ENCODE measurements around the gene ARHGEF10L.

The ARHGEF10L gene

DNA sequence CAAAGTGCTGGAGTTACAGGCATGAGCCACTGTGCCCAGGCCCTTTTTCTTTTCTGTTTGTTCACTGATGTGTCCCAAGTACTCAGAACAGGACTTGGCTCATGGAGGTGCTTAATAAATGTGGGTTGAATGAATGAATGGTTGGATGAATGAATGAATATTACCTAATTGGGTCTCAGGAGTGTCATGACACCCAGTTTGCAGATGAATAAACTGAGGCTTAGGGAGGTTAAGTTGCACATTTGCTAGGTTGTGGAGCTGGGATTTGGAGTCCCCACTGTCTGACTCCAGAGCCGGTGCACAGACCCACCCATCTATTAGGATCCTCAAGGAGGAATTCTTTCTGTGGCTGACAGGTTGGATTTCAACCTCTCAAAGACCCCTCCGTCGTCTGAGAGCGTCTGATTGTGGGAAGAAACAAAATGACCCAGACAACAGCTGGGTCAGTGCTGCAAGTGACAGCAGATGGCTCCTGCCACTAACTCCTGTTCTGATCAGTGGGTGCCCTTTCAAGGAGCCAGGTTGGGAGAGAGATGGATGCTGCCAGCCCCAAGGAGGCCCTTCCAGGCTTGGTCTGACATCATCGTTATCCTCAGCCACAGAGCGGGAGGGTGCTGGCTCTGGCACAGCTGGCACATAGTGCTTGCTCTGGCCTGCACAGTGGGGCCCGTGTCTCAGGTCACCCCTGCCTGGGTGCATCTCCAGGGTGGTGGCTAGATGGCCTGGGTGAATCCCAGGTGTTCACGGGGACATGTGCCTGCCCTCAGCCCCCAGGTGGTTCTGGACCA, 24.2 kb downstream of the ARHGEF10L start:
- Histone ChIP-seq H2AFZ (ENCODE audit: low read length, unreplicated experiment) (no peak overlapping the region), H3K4me1 (ENCODE audit: control insufficient read depth, insufficient read depth, low read length, unreplicated experiment) (peaks cover 39% of the 10 kb centered on the region), H3K4me3 (ENCODE audit: low read depth, low read length) (no peak overlapping the region), H3K27ac (ENCODE audit: low read depth, low read length) (no peak overlapping the region), H3K27me3 (ENCODE audit: insufficient read depth, low read length) (no peaks in the 10 kb centered on the region), H3K79me2 (ENCODE audit: control insufficient read depth, insufficient read depth, low read length, unreplicated experiment) (peaks cover 11% of the 10 kb centered on the region), H3K36me3 (ENCODE audit: insufficient read depth, low read length) (no peaks in the 10 kb centered on the region)

DNA sequence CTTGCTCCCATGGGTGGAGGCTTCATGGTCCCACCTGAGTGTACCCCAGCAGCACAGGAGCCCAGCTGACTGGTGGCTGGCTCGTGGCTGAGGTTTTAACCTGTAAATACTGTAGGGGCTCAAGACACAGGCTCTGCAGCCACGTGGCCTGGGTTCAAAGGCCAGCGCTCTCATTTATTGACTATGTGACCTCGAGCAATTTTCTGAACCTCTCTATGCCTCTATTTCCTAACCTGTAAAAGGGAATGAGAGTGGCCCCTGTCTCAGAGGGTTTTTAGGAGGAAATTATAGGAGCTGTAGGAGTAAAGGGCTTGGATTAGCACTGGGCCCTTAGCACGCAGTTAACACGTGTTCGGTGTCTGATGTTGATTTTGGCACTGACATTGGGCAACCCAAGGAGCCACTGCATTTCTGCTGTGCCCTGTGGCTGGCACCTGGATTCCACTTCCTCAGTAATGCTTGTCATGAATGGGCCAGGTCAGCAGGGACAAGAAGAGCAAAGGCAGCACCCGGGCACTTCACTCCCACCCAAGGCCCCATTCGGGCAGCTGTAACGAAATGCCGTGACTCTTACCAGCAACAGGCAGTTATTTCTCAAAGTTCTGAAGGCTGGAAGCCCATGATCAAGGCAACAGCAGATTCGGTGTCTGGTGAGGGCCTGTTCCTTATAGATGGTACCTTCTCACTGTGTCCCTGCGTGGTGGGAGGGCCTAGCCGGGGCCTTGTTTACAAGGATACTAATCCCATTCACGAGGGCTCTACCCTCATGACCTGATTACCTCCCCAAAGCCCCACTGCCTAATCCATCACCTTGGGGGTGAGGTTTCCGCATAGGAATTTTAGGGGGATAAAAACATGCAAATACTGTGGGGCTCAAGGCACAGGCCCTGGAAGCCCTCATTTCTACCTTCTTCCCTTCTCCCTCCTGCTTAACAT, 25.2 kb downstream of the ARHGEF10L start:
- Histone ChIP-seq H3K4me3 (ENCODE audit: low read depth, low read length) (no peak overlapping the region), H3K79me2 (ENCODE audit: control insufficient read depth, insufficient read depth, low read length, unreplicated experiment) (peaks cover 4% of the 10 kb centered on the region)

DNA sequence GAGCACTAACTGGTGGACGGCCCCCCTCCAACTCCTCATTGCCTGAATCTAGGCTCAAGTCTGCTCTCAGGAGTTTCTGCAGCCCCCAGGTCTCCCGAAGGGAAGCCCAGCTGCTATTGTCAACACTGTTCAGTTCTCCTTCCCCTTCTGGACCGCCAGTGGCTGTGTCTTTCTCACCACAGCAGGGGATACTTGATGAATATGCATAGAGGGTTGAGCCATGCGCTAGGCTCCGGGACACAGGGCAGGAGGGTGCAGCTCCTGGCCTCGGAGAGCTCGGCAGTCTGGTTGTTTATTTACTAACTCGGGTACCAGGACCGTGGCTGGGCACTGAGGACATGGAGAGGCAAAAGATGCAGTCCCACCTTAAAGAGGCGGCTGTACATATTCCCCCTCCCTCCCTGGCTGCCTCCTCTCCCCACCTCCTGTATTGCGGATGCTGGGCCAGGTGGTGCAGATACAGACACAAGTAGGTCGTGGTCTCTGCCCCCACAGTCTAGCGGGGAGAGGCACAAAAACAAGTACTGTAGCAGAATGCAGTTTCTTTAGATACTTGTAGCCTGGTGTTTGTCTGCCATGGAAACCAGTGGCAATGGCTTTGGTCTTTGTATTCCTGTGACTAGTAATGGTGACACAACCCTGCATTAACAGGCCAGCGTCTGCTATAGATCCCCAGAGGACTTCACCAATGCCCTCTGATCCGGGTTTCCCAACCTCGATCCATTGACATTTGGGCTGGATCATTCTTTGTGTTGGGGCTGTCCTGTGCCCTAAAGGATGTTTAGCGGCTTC, 26.2 kb downstream of the ARHGEF10L start:
- Histone ChIP-seq H3K36me3 (ENCODE audit: insufficient read depth, low read length) (no peaks in the 10 kb centered on the region), H2AFZ (ENCODE audit: low read length, unreplicated experiment) (no peak overlapping the region), H3K79me2 (ENCODE audit: control insufficient read depth, insufficient read depth, low read length, unreplicated experiment) (peaks cover 9% of the 10 kb centered on the region), H3K27ac (ENCODE audit: low read depth, low read length) (no peak overlapping the region), H3K4me1 (ENCODE audit: control insufficient read depth, insufficient read depth, low read length, unreplicated experiment) (peaks cover 37% of the 10 kb centered on the region), H3K4me3 (ENCODE audit: low read depth, low read length) (no peak overlapping the region), H3K27me3 (ENCODE audit: insufficient read depth, low read length) (no peaks in the 10 kb centered on the region)

More for the DNA sequence above, 25.2 kb downstream of the ARHGEF10L start:
- no peak overlapping the region for H2AFZ ChIP-seq (ENCODE audit: low read length, unreplicated experiment)
- no peaks in the 10 kb centered on the region for H3K27me3 ChIP-seq (ENCODE audit: insufficient read depth, low read length)
- H3K27ac ChIP-seq (ENCODE audit: low read depth, low read length), result no peak overlapping the region
- H3K4me1 ChIP-seq (ENCODE audit: control insufficient read depth, insufficient read depth, low read length, unreplicated experiment), result peaks cover 37% of the 10 kb centered on the region
- no peaks in the 10 kb centered on the region for H3K36me3 ChIP-seq (ENCODE audit: insufficient read depth, low read length)

GRCh38 chr1:17566417-17566816, 26.9 kb downstream of the ARHGEF10L start:
- no peak overlapping the region for H2AFZ ChIP-seq (ENCODE audit: low read length, unreplicated experiment)
- no peak overlapping the region for H3K27ac ChIP-seq (ENCODE audit: low read depth, low read length)
- peaks cover 29% of the 10 kb centered on the region for H3K4me1 ChIP-seq (ENCODE audit: control insufficient read depth, insufficient read depth, low read length, unreplicated experiment)
- H3K79me2 ChIP-seq (ENCODE audit: control insufficient read depth, insufficient read depth, low read length, unreplicated experiment), result peaks cover 15% of the 10 kb centered on the region
- no peaks in the 10 kb centered on the region for H3K27me3 ChIP-seq (ENCODE audit: insufficient read depth, low read length)
- no peak overlapping the region for H3K4me3 ChIP-seq (ENCODE audit: low read depth, low read length)
- H3K36me3 ChIP-seq (ENCODE audit: insufficient read depth, low read length), result no peaks in the 10 kb centered on the region

DNA sequence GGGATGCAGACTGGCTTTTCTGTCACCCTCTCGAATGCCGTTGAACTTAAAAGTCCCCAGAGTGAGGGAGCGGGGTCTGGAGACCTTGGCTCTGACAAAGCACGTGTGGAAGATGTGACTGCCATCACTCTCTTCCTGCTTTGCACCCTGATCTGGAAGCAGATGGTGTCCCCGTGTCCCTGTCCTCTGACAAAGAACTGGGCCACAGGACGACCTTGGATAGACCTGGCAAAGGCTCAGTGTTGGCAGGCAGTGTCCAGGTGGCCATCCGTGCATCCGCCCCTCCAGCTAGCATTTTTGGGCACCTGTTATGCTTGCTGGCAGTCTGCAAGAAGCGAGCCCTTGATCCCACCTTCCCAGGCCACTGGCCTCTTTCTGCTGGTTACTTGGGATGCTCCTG, 27.4 kb downstream of the ARHGEF10L start:
- Histone ChIP-seq H2AFZ (ENCODE audit: low read length, unreplicated experiment) (no peak overlapping the region), H3K27me3 (ENCODE audit: insufficient read depth, low read length) (no peaks in the 10 kb centered on the region), H3K4me3 (ENCODE audit: low read depth, low read length) (no peak overlapping the region), H3K36me3 (ENCODE audit: insufficient read depth, low read length) (no peaks in the 10 kb centered on the region), H3K4me1 (ENCODE audit: control insufficient read depth, insufficient read depth, low read length, unreplicated experiment) (peaks cover 25% of the 10 kb centered on the region), H3K27ac (ENCODE audit: low read depth, low read length) (no peak overlapping the region), H3K79me2 (ENCODE audit: control insufficient read depth, insufficient read depth, low read length, unreplicated experiment) (peaks cover 19% of the 10 kb centered on the region)

GRCh38 chr1:17567582-17567981, 28.1 kb downstream of the ARHGEF10L start:
- Histone ChIP-seq H2AFZ (ENCODE audit: low read length, unreplicated experiment) (no peak overlapping the region), H3K4me1 (ENCODE audit: control insufficient read depth, insufficient read depth, low read length, unreplicated experiment) (peaks cover 21% of the 10 kb centered on the region), H3K36me3 (ENCODE audit: insufficient read depth, low read length) (no peaks in the 10 kb centered on the region), H3K27me3 (ENCODE audit: insufficient read depth, low read length) (no peaks in the 10 kb centered on the region), H3K79me2 (ENCODE audit: control insufficient read depth, insufficient read depth, low read length, unreplicated experiment) (peaks cover 20% of the 10 kb centered on the region), H3K27ac (ENCODE audit: low read depth, low read length) (no peak overlapping the region), H3K4me3 (ENCODE audit: low read depth, low read length) (no peak overlapping the region)

GRCh38 chr1:17568014-17568900, 28.8 kb downstream of the ARHGEF10L start:
- Histone ChIP-seq H2AFZ (ENCODE audit: low read length, unreplicated experiment) (no peak overlapping the region), H3K27ac (ENCODE audit: low read depth, low read length) (peak overlapping the region; percentile 93), H3K27me3 (ENCODE audit: insufficient read depth, low read length) (no peaks in the 10 kb centered on the region), H3K4me3 (ENCODE audit: low read depth, low read length) (no peak overlapping the region), H3K79me2 (ENCODE audit: control insufficient read depth, insufficient read depth, low read length, unreplicated experiment) (peaks cover 20% of the 10 kb centered on the region), H3K4me1 (ENCODE audit: control insufficient read depth, insufficient read depth, low read length, unreplicated experiment) (peaks cover 21% of the 10 kb centered on the region), H3K36me3 (ENCODE audit: insufficient read depth, low read length) (no peaks in the 10 kb centered on the region)

- Histone ChIP-seq H3K36me3 (ENCODE audit: insufficient read depth, low read length) (no peaks in the 10 kb centered on the region), H3K27me3 (ENCODE audit: insufficient read depth, low read length) (no peaks in the 10 kb centered on the region), H3K4me1 (ENCODE audit: control insufficient read depth, insufficient read depth, low read length, unreplicated experiment) (peaks cover 21% of the 10 kb centered on the region), H3K79me2 (ENCODE audit: control insufficient read depth, insufficient read depth, low read length, unreplicated experiment) (peaks cover 20% of the 10 kb centered on the region), H3K4me3 (ENCODE audit: low read depth, low read length) (peak overlapping the region; percentile 30; the same call in 1 of the 2 replicates), H2AFZ (ENCODE audit: low read length, unreplicated experiment) (peak overlapping the region; percentile 37), H3K27ac (ENCODE audit: low read depth, low read length) (peak overlapping the region; percentile 93)
Measured at GRCh38 chr1:17569200-17570139, 30.0 kb downstream of the ARHGEF10L start.

DNA sequence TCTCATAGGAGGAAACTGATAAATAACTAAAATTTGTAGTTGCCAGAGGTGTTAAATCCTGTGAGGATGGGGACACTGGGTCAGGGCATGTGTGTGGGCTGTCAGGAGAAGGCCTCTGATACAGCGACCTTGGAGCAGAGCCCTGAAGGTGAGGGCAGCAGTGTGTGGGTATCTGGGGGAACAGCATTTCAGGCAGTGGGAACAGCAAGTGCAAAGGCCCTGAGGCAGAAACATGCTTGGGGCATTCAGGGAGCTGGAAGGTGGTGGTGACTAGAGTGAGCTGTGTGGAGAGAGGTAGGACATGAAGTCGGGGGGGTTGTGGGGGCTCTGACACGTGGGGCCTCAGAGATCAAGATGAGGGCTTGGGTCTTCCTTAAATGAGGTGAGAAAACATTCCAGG, 30.7 kb downstream of the ARHGEF10L start:
- peaks cover 21% of the 10 kb centered on the region for H3K79me2 ChIP-seq (ENCODE audit: control insufficient read depth, insufficient read depth, low read length, unreplicated experiment)
- no peaks in the 10 kb centered on the region for H3K36me3 ChIP-seq (ENCODE audit: insufficient read depth, low read length)
- peak overlapping the region; percentile 93 for H3K27ac ChIP-seq (ENCODE audit: low read depth, low read length)
- peaks cover 21% of the 10 kb centered on the region for H3K4me1 ChIP-seq (ENCODE audit: control insufficient read depth, insufficient read depth, low read length, unreplicated experiment)
- H2AFZ ChIP-seq (ENCODE audit: low read length, unreplicated experiment), result no peak overlapping the region
- no peaks in the 10 kb centered on the region for H3K27me3 ChIP-seq (ENCODE audit: insufficient read depth, low read length)
- no peak overlapping the region for H3K4me3 ChIP-seq (ENCODE audit: low read depth, low read length)

Data from ACC112 (cell line).